OCI-LY3 (cell line): Measurements from ENCODE around the gene TTC7B.

Experiments
- CTCF ChIP-seq: fragments of 200-600, 300-600 bp; sonication (generic); IDR thresholded peaks from 2 replicates; pipeline ENCODE4 v1.5.1; 2014; ENCODE audit warnings: antibody characterized with exemption, low read length, low read depth
- EZH2phosphoT487 ChIP-seq: fragments of 200-600 bp; shearing (Covaris generic); IDR thresholded peaks from 2 replicates; pipeline ENCODE4 v1.6.1; 2018; ENCODE audit warnings: antibody characterized with exemption, mixed run types, low read depth

GRCh38 chr14:90799420-90799819 is 16.8 kb downstream of the TTC7B start:
- TF ChIP-seq CTCF (no peak), EZH2phosphoT487 (no peak)
